HUES64 (cell line): Measurements from ENCODE around the gene MORC2. TPM values are rescaled to one million over a fixed set of nuclear protein-coding genes. Genes with fewer than 3 reads are reported as not detected.
A peak's percentile ranks its signal among the peaks of the same experiment; 100 is the strongest.

Experiments used
- H3K27ac ChIP-seq: 2 replicates; pipeline ENCODE4 v1.7.0; 2013; ENCODE audit warnings: low read depth, low read length, inconsistent platforms
- H3K27me3 ChIP-seq: 2 replicates; pipeline ENCODE4 v1.6.1; 2013; ENCODE audit warnings: mild to moderate bottlenecking, low read length; ENCODE audit not compliant: insufficient read depth
- H3K36me3 ChIP-seq: 2 replicates; pipeline ENCODE4 v1.6.1; 2013; ENCODE audit warnings: mild to moderate bottlenecking, low read length; ENCODE audit not compliant: insufficient read depth
- H3K4me1 ChIP-seq: 2 replicates; pipeline ENCODE4 v1.6.1; 2013; ENCODE audit warnings: mild to moderate bottlenecking, low read length, moderate library complexity; ENCODE audit not compliant: insufficient read depth
- H3K4me3 ChIP-seq: 2 replicates; pipeline ENCODE4 v1.5.1; 2013; ENCODE audit warnings: mild to moderate bottlenecking, low read length, moderate library complexity
- H3K9ac ChIP-seq: 2 replicates; pipeline ENCODE4 v1.6.1; 2013; ENCODE audit warnings: mild to moderate bottlenecking, low read depth, low read length
- H3K9me3 ChIP-seq: 2 replicates; pipeline ENCODE4 v1.6.1; 2013; ENCODE audit warnings: low read depth, low read length; ENCODE audit not compliant: insufficient read depth
- WGBS: fragments of 150-250, 120-280 bp; methylation state at CpG from one replicate; pipeline ENCODE4 v1.1.7; 2013; ENCODE audit warnings: missing lambda C conversion rate; 5-methylcytosine and 5-hydroxymethylcytosine counted together
- polyA plus RNA-seq, 2 experiments: library from polyadenylated mRNA; stranded (reverse); fragments of 50-300 nt; gene quantifications; one replicate each; pipeline ENCODE4 v1.2.3, GENCODE V29; 2013

The MORC2 gene
- 35.6 TPM for polyA plus RNA-seq (2013, experiment 1 of 2)
- polyA plus RNA-seq (2013, experiment 2 of 2) = 34.0 TPM

GRCh38 chr22:30968015-30968923, at the start of gene MORC2:
Gene MORC2 (minus strand): TSS chr22:30968774. CDS start chr22:30967889, 885 bp downstream.
- Histone ChIP-seq H3K27me3 (no peaks in the 10 kb centered on the region), H3K9ac (peak within 1 kb of the TSS; percentile 95), H3K27ac (peak within 1 kb of the TSS; percentile 95), H3K36me3 (peaks cover 53% of the 10 kb centered on the region), H3K4me3 (peak within 1 kb of the TSS; percentile 78), H3K4me1 (0 out of 2 replicates have a peak, but pooled peaks cover 4% of the 10 kb centered on the region), H3K9me3 (peaks cover 35% of the 10 kb centered on the region)
- WGBS = 16% methylated on average over 53 of the region's 53 CpGs

- Histone ChIP-seq H3K4me3 (no peak overlapping the region), H3K36me3 (no peaks in the 10 kb centered on the region), H3K9ac (no peak overlapping the region), H3K9me3 (0 out of 2 replicates have a peak, but pooled peaks cover 10% of the 10 kb centered on the region), H3K4me1 (no peaks in the 10 kb centered on the region), H3K27ac (no peak overlapping the region), H3K27me3 (no peaks in the 10 kb centered on the region)
Observed at GRCh38 chr22:31005535-31005934, 37.0 kb upstream of the MORC2 start.

DNA sequence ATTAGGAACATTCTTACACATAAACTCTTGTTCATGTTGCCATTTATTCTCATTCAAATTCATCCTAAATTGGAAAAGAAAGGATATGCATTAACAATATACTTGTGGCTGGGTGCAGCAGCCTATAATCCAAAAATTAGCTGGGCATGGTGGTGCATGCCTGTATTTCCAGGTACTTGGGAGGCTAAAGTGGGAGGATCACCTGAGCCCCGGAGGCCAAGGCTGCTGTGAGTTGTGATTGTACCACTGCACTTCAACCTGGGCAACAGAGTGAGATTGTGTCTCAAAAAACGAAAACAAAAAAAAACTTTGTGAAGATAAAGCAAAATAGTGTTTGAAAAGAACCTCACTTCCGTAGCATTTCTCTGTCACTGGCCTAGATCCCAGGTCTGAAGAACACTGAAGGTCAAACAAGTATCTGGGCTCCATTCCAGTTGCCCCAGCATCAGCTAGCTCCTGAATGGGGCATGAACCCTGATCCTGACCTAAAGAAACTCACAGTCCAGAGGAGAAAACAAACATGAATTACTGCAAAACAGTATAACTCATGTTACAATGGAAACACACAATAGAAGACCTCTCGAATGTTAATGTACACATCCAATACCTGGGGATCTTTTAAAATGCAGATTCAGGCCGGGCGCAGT, 32.7 kb upstream of the MORC2 start:
- no peak overlapping the region for H3K9ac ChIP-seq
- no peaks in the 10 kb centered on the region for H3K27me3 ChIP-seq
- 85% methylated on average over 6 of the region's 6 CpGs for WGBS
- no peak overlapping the region for H3K4me3 ChIP-seq
- H3K4me1 ChIP-seq = no peaks in the 10 kb centered on the region
- 0 out of 2 replicates have a peak, but pooled peaks cover 10% of the 10 kb centered on the region for H3K9me3 ChIP-seq
- H3K36me3 ChIP-seq = no peaks in the 10 kb centered on the region
- H3K27ac ChIP-seq = no peak overlapping the region

GRCh38 chr22:30998329-30998728, 29.8 kb upstream of the MORC2 start:
- Histone ChIP-seq H3K36me3 (no peaks in the 10 kb centered on the region), H3K27me3 (no peaks in the 10 kb centered on the region), H3K4me3 (no peak overlapping the region), H3K9ac (no peak overlapping the region), H3K9me3 (no peaks in the 10 kb centered on the region), H3K27ac (no peak overlapping the region), H3K4me1 (no peaks in the 10 kb centered on the region)
- WGBS = 96% methylated on average over 4 of the region's 4 CpGs

DNA sequence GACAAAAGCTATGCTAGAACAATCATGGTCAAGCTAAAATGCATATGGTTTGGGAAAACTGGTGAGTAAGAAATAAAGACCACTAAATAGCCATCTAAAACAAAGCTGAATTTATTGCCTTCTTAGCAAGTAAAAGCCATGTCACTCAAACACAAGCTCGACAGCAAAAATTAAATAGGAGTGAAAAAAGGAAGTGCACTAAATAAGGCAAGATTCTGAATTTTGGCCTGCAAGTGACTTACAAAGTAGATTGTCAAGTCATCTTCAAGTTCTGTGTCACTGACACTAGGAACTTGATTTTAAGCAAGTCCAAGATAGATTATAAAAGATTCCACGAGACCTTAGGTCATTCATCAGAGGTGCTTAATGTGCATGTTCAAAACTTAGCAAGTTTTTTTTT, 27.9 kb upstream of the MORC2 start:
- no peak overlapping the region for H3K9ac ChIP-seq
- no peaks in the 10 kb centered on the region for H3K36me3 ChIP-seq
- WGBS = 94% methylated on average over 2 of the region's 2 CpGs
- H3K4me1 ChIP-seq = no peaks in the 10 kb centered on the region
- H3K27ac ChIP-seq = no peak overlapping the region
- H3K4me3 ChIP-seq = no peak overlapping the region
- 0 out of 2 replicates have a peak, but pooled peaks cover 3% of the 10 kb centered on the region for H3K9me3 ChIP-seq
- H3K27me3 ChIP-seq = no peaks in the 10 kb centered on the region

- H3K9ac ChIP-seq = no peak overlapping the region
- H3K27me3 ChIP-seq = no peaks in the 10 kb centered on the region
- no peak overlapping the region for H3K4me3 ChIP-seq
- H3K9me3 ChIP-seq = 0 out of 2 replicates have a peak, but pooled peaks cover 3% of the 10 kb centered on the region
- no peak overlapping the region for H3K27ac ChIP-seq
- H3K36me3 ChIP-seq = no peaks in the 10 kb centered on the region
- WGBS = 90% methylated on average over 1 of the region's 1 CpG
- H3K4me1 ChIP-seq = no peaks in the 10 kb centered on the region
Observed at GRCh38 chr22:30994960-30995359, 26.4 kb upstream of the MORC2 start.

DNA sequence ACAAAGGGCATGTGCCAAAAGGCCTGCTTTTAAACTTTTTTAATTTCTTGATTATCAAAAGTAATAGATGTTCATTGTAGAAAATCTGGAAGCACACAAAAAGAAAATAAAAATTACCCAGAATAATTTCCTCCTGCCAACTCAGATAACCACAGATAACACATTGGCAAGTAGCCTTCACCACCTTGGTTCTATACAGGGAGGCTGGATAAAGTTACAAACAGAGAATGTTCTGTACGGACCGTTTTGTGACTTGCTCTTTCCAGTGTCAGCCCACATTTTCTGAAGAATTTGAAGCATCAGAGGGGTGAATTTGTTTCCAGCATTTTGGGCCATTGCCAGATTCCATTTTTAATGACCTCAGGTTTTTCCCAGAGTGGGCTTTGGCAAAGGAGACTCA, 24.0 kb upstream of the MORC2 start:
- H3K9ac ChIP-seq = no peak overlapping the region
- WGBS = 91% methylated on average over 2 of the region's 2 CpGs
- no peaks in the 10 kb centered on the region for H3K4me1 ChIP-seq
- H3K36me3 ChIP-seq = no peaks in the 10 kb centered on the region
- no peak overlapping the region for H3K27ac ChIP-seq
- 0 out of 2 replicates have a peak, but pooled peaks cover 8% of the 10 kb centered on the region for H3K9me3 ChIP-seq
- no peaks in the 10 kb centered on the region for H3K27me3 ChIP-seq
- no peak overlapping the region for H3K4me3 ChIP-seq

- H3K36me3 ChIP-seq = no peaks in the 10 kb centered on the region
- no peak overlapping the region for H3K4me3 ChIP-seq
- H3K27ac ChIP-seq = no peak overlapping the region
- no peak overlapping the region for H3K9ac ChIP-seq
- H3K4me1 ChIP-seq = no peaks in the 10 kb centered on the region
- 0 out of 2 replicates have a peak, but pooled peaks cover 8% of the 10 kb centered on the region for H3K9me3 ChIP-seq
- WGBS = 100% methylated on average over 1 of the region's 1 CpG
- no peaks in the 10 kb centered on the region for H3K27me3 ChIP-seq
Observed at GRCh38 chr22:30990690-30991089, 22.1 kb upstream of the MORC2 start.

GRCh38 chr22:30989474-30989873, 20.9 kb upstream of the MORC2 start:
- Histone ChIP-seq H3K36me3 (no peaks in the 10 kb centered on the region), H3K9me3 (peaks cover 11% of the 10 kb centered on the region), H3K4me1 (no peaks in the 10 kb centered on the region), H3K27ac (no peak overlapping the region), H3K27me3 (no peaks in the 10 kb centered on the region), H3K9ac (no peak overlapping the region), H3K4me3 (no peak overlapping the region)

DNA sequence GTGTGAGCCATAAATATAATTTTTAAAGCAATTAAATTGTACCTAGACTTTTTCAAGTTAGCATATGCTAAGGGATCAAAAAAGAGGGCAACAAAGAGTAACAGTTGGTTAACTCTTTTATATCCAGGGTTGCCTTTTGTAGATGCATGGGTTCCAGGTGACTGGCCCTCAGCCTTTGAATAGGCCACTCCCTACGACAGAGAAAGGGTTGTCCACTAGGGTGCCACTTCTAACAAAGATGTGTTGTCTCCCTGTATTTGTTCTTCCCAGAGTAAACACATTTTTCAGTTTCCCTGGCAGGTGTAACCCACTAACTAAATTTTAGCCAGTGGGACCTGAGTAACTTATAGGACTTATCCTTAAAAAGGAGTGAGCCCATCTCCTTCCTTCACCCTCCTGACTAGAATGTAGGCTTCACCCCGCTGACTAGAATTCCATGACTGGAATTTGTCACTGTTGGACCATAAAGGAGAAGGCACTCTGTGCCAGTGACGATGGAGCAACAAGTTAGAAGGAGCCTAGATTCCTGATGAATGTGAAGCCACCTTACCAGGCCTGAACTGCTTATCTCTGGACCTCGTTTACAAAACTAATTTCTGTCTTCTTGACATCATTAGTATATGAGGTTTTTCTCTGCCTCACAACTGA, 17.1 kb upstream of the MORC2 start:
- H3K27me3 ChIP-seq = no peaks in the 10 kb centered on the region
- H3K27ac ChIP-seq = no peak overlapping the region
- H3K4me3 ChIP-seq = no peak overlapping the region
- H3K9me3 ChIP-seq = peaks cover 22% of the 10 kb centered on the region
- no peak overlapping the region for H3K9ac ChIP-seq
- no peaks in the 10 kb centered on the region for H3K4me1 ChIP-seq
- 81% methylated on average over 4 of the region's 4 CpGs for WGBS
- no peaks in the 10 kb centered on the region for H3K36me3 ChIP-seq

- H3K4me3 ChIP-seq = no peak overlapping the region
- H3K36me3 ChIP-seq = 0 out of 2 replicates have a peak, but pooled peaks cover 3% of the 10 kb centered on the region
- H3K27me3 ChIP-seq = no peaks in the 10 kb centered on the region
- no peaks in the 10 kb centered on the region for H3K4me1 ChIP-seq
- WGBS = 100% methylated on average over 2 of the region's 2 CpGs
- H3K27ac ChIP-seq = no peak overlapping the region
- peaks cover 22% of the 10 kb centered on the region for H3K9me3 ChIP-seq
- H3K9ac ChIP-seq = no peak overlapping the region
Observed at GRCh38 chr22:30984317-30984716, 15.7 kb upstream of the MORC2 start.
